ENCODE results near the gene TCAP.

TCAP gene

DNA sequence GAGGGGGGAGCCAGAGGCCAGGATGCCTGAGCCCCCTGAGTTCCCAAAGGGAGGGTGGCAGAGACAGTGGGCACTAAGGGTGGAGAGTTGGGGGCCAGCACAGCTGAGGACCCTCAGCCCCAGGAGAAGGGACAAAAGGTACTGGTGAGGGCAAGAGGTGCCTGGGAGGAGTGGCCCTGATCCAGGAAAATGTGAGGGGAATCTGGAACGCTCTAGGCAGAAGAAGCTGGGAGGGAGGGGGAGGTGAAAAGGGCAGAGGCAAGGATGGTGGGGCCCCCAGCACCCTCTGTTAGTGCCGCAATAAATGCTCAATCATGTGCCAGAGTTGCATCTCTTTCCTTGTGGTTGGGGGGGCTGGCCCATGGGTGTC lies 1.1 kb downstream of the TCAP start:
- in situ Hi-C loops (cut with HindIII; ENCODE audit: low sequenced_read_pairs): no loop called here

GRCh38 chr17:39666601-39667261 lies 1.6 kb downstream of the TCAP start:
- in situ Hi-C loops (cut with HindIII; ENCODE audit: low sequenced_read_pairs): no loop called here

DNA sequence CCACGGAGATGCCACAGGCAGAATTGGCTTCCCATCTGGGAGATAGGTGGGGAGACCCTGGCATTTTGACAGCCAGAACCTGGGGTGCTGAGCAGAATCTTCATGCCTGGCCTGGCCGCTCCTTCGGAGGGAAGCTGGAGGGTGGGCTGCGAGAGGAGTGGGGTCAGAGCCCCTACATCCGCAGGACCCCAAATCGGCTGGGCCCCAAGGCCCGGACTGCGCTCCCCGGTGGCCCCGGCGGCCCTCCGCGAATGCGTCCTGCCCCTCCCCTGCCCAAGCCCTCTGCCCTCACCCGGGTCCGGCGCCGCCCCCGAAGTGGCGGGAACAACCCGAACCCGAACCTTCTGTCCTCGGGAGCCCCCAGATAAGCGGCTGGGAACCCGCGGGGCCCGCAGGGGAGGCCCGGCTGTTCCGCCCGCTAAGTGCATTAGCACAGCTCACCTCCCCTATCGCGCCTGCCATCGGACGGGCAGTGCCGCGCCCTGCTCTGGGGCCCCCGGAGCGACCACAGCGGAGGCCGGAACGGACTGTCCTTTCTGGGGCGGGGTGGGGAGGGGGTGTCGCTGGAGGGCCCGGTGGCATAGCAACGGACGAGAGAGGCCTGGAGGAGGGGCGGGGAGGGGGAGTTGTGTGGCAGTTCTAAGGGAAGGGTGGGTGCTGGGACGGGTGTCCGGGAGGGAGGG lies 2.3 kb downstream of the TCAP start:
- in situ Hi-C loops (cut with HindIII; ENCODE audit: low sequenced_read_pairs): no loop called here

- in situ Hi-C loops (cut with HindIII; ENCODE audit: low sequenced_read_pairs): no loop called here
These were observed 3.1 kb downstream of the TCAP start, which contains the start of gene PNMT for GRCh38 chr17:39667945-39668924. PNMT (plus strand) TSS chr17:39668453; CDS start chr17:39668476, 23 bp downstream.

DNA sequence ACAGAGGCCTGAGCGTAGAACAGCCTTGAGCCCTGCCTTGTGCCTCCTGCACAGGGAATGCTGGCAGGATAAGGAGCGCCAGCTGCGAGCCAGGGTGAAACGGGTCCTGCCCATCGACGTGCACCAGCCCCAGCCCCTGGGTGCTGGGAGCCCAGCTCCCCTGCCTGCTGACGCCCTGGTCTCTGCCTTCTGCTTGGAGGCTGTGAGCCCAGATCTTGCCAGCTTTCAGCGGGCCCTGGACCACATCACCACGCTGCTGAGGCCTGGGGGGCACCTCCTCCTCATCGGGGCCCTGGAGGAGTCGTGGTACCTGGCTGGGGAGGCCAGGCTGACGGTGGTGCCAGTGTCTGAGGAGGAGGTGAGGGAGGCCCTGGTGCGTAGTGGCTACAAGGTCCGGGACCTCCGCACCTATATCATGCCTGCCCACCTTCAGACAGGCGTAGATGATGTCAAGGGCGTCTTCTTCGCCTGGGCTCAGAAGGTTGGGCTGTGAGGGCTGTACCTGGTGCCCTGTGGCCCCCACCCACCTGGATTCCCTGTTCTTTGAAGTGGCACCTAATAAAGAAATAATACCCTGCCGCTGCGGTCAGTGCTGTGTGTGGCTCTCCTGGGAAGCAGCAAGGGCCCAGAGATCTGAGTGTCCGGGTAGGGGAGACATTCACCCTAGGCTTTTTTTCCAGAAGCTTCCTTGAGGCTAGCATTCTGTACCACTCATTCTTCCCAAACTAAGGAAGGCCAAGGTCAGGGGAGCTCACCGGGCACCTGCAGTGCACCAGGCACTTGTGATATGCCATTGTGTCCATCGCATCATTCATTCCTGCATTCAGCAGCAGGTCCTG lies 5.0 kb downstream of the TCAP start:
- in situ Hi-C loops (cut with HindIII; ENCODE audit: low sequenced_read_pairs): loop anchor here (10.0 kb wide), 1 partner anchor 55 kb away; no protein-coding TSS in a partner anchor

- in situ Hi-C loops (cut with HindIII; ENCODE audit: low sequenced_read_pairs): loop anchor here (10.0 kb wide), 1 partner anchor 56 kb away; no protein-coding TSS in a partner anchor
These were observed 5.6 kb downstream of the TCAP start for GRCh38 chr17:39670746-39671145.

- in situ Hi-C loops (cut with HindIII; ENCODE audit: low sequenced_read_pairs): loop anchor here (10.0 kb wide), 1 partner anchor 57 kb away; no protein-coding TSS in a partner anchor
These were observed 6.7 kb downstream of the TCAP start for GRCh38 chr17:39671651-39672521.

GRCh38 chr17:39672522-39673334 lies 7.6 kb downstream of the TCAP start:
- in situ Hi-C loops (cut with HindIII; ENCODE audit: low sequenced_read_pairs): loop anchor here (10.0 kb wide), 1 partner anchor 58 kb away; no protein-coding TSS in a partner anchor

GRCh38 chr17:39673335-39674081 lies 8.4 kb downstream of the TCAP start:
- in situ Hi-C loops (cut with HindIII; ENCODE audit: low sequenced_read_pairs): loop anchor here (10.0 kb wide), 1 partner anchor 59 kb away; no protein-coding TSS in a partner anchor

- in situ Hi-C loops (cut with HindIII; ENCODE audit: low sequenced_read_pairs): loop anchor here (10.0 kb wide), 1 partner anchor 59 kb away; no protein-coding TSS in a partner anchor
These were observed 9.0 kb downstream of the TCAP start for GRCh38 chr17:39674179-39674578.

GRCh38 chr17:39674702-39675389 lies 9.7 kb downstream of the TCAP start:
- in situ Hi-C loops (cut with HindIII; ENCODE audit: low sequenced_read_pairs): loop anchor here (10.0 kb wide), 1 partner anchor 60 kb away; no protein-coding TSS in a partner anchor

GRCh38 chr17:39675390-39676082 lies 10.4 kb downstream of the TCAP start:
- in situ Hi-C loops (cut with HindIII; ENCODE audit: low sequenced_read_pairs): loop anchor here (10.0 kb wide), 1 partner anchor 61 kb away; no protein-coding TSS in a partner anchor

DNA sequence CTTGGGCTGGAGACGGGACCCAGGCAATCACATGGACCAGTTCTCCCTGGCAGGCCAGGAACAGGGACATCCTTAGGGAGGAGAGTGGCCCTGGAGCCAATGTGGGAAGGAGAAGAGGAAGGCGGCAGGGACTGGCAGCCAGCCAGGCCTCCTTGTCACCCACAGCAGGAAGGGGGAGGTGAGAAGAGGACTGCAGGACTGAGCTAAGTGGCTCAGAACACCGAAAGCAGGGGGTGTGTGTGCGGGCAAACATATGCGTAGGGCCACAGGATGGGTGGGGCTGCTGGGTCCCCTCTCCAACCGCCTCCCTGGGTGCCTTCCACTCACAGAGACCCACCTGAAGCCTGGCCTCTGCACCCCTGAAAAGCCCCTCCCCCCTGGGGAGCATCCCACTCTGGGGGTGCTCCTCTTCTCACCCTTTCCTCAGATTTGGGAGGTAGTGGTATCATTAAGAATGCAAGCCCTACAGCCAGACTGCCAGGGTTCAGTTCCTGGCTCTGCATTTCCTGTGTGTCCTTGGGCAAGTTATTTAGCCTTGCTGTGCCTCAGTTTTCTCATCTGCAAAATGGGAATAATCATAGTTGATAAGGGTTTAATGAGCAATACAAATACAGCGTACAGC lies 11.2 kb downstream of the TCAP start:
- in situ Hi-C loops (cut with HindIII; ENCODE audit: low sequenced_read_pairs): loop anchor here (10.0 kb wide), 1 partner anchor 62 kb away; no protein-coding TSS in a partner anchor

- in situ Hi-C loops (cut with HindIII; ENCODE audit: low sequenced_read_pairs): loop anchor here (10.0 kb wide), 1 partner anchor 62 kb away; no protein-coding TSS in a partner anchor
These were observed 11.9 kb downstream of the TCAP start for GRCh38 chr17:39677072-39677471.

GRCh38 chr17:39677542-39678339 lies 12.6 kb downstream of the TCAP start:
- in situ Hi-C loops (cut with HindIII; ENCODE audit: low sequenced_read_pairs): loop anchor here (10.0 kb wide), 1 partner anchor 63 kb away; no protein-coding TSS in a partner anchor
